Measurements from ENCODE around the gene FAM151A.

DNA sequence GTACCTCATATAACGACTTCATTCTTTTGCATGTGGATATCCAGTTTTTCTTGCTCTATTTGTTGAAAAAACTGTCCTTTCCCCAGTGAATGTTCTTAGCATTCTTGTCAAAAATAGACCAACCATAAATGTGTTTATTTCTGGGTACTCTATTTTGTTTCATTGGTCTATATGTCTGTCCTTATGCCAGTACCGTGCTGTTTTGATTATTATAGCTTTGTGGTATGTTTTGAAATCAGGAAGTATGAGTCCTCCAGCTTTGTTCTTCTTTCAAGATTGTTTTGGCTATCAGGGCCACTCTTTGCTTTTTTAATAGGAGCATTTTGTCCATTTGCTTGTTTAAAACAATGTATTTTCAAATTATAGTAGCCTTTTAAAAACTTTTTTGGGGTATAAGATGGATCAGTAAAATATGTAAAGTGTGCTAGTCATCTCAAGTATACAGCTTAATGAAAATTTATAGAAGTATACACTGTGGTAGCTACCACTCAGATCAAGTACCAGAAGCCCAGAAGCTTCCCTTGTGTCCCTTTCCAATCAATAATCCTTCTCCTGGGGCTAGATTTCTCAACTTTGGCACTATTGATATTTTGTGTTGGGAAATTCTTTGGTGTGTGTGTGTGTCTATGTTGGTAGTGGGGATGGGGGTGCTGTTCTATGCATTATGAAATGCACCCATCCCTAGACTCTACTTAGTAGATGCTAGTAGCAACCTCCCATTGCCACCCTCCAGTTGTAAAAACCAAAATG, 35.0 kb upstream of the FAM151A start:
- TF ChIP-seq CTCF (IDR thresholded peaks at IDR 0.05; ENCODE audit: extremely low read depth in 1 of 2, insufficient read depth in 1 of 2, low read depth in 1 of 2, low read length in 2 of 2), result no peak
- no peak for TF ChIP-seq POLR2AphosphoS5 (IDR thresholded peaks at IDR 0.05; ENCODE audit: insufficient read depth, low read depth, low read length)
- no peak for TF ChIP-seq POLR2A (IDR thresholded peaks at IDR 0.05; ENCODE audit: low read depth, low read length)
- no peak for TF ChIP-seq MYC (IDR thresholded peaks at IDR 0.05; ENCODE audit: low read depth, low read length)
- TF ChIP-seq, protein P1, sequence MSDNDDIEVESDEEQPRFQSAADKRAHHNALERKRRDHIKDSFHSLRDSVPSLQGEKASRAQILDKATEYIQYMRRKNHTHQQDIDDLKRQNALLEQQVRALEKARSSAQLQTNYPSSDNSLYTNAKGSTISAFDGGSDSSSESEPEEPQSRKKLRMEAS (IDR thresholded peaks at IDR 0.05; ENCODE audit: insufficient read depth, insufficient read length), result no peak

All from endothelial cell of umbilical vein (primary cell).